GM12875 (cell line): ENCODE results near the gene DIP2B.

ENCODE experiments used
- H3K4me3 ChIP-seq: one replicate; pipeline ENCODE4 v1.5.1; 2011; ENCODE audit warnings: low read depth, low read length, control low read depth
- CTCF ChIP-seq: IDR thresholded peaks from 2 replicates; pipeline ENCODE4 v1.5.1; 2011; ENCODE audit warnings: low read depth, mild to moderate bottlenecking, control low read depth, inconsistent platforms, low read length, moderate library complexity, borderline replicate concordance; ENCODE audit not compliant: insufficient read depth

The DIP2B gene

GRCh38 chr12:50572760-50573159, 68.0 kb downstream of the DIP2B start:
- TF ChIP-seq CTCF: no peak
- H3K4me3 ChIP-seq: no peak overlapping the region

GRCh38 chr12:50573271-50573670, 68.5 kb downstream of the DIP2B start:
- no peak overlapping the region for H3K4me3 ChIP-seq
- no peak for TF ChIP-seq CTCF

GRCh38 chr12:50574601-50575348, 70.0 kb downstream of the DIP2B start:
- no peak for TF ChIP-seq CTCF
- no peak overlapping the region for H3K4me3 ChIP-seq

- no peak overlapping the region for H3K4me3 ChIP-seq
- TF ChIP-seq CTCF: no peak
These were observed 75.0 kb downstream of the DIP2B start for GRCh38 chr12:50579757-50580267.

GRCh38 chr12:50580436-50580835, 75.7 kb downstream of the DIP2B start:
- TF ChIP-seq CTCF: no peak
- H3K4me3 ChIP-seq: no peak overlapping the region

GRCh38 chr12:50581226-50582184, 76.7 kb downstream of the DIP2B start:
- H3K4me3 ChIP-seq: no peak overlapping the region
- no peak for TF ChIP-seq CTCF

GRCh38 chr12:50584135-50584534, 79.3 kb downstream of the DIP2B start:
- TF ChIP-seq CTCF: no peak
- no peak overlapping the region for H3K4me3 ChIP-seq
